CD4-positive, alpha-beta memory T cell (primary cell): ENCODE results near the gene CBFB. TPM values are rescaled to one million over a fixed set of nuclear protein-coding genes. Genes with fewer than 3 reads are reported as not detected.

Experiments used
- CTCF ChIA-PET: fragments of 350-600 bp; sonication (Branson Sonifier 250); formaldehyde crosslinking; loops from one replicate; lab custom pipeline; 2021; ENCODE audit warnings: inconsistent platforms; ENCODE audit not compliant: partially characterized antibody; lab: Charles Lee
- POLR2A ChIA-PET: fragments of 350-600 bp; sonication (Branson Sonifier 250); formaldehyde crosslinking; loops from one replicate; lab custom pipeline; 2021; ENCODE audit not compliant: partially characterized antibody; lab: Charles Lee
- DNase-seq, 5 donors: peaks; one replicate each; pipeline versions ENCODE4 v3.0.0 to v3.0.0-alpha.2; 2020 to 2022; ENCODE audit warnings: mixed read lengths in 1 of 5
- H3K27ac ChIP-seq: one replicate; pipeline ENCODE4 v1.7.0; 2013; ENCODE audit warnings: low read depth, low read length
- H3K27me3 ChIP-seq: 2 replicates; pipeline ENCODE4 v1.7.0; 2013; ENCODE audit warnings: mild to moderate bottlenecking, low read length, moderate library complexity; ENCODE audit not compliant: insufficient read depth
- H3K36me3 ChIP-seq: 2 replicates; pipeline ENCODE4 v1.7.0; 2013; ENCODE audit warnings: mild to moderate bottlenecking, low read length, moderate library complexity; ENCODE audit not compliant: insufficient read depth
- H3K4me1 ChIP-seq: 2 replicates; pipeline ENCODE4 v1.7.0; 2013; ENCODE audit warnings: mild to moderate bottlenecking, low read length, moderate library complexity; ENCODE audit not compliant: insufficient read depth
- H3K4me3 ChIP-seq, 2 donors: one replicate each; pipeline ENCODE4 v1.7.0; 2013; ENCODE audit warnings: low read length in 2 of 2, mild to moderate bottlenecking in 1 of 2
- H3K9me3 ChIP-seq, 2 donors: one replicate each; pipeline ENCODE4 v1.7.0; 2013; ENCODE audit warnings: low read length in 2 of 2, control low read depth in 1 of 2; ENCODE audit not compliant: control insufficient read depth in 1 of 2
- H3K27ac Mint-ChIP-seq, 7 donors: one replicate each; pipeline ENCODE4 v1.8.0; 2020 to 2021; ENCODE audit warnings: mixed read lengths in 7 of 7, mild to moderate bottlenecking in 6 of 7, inconsistent platforms in 3 of 7, moderate library complexity in 3 of 7
- H3K27me3 Mint-ChIP-seq, 2 donors: one replicate each; pipeline ENCODE4 v1.8.0; 2020 to 2021; ENCODE audit warnings: mixed read lengths in 2 of 2
- H3K36me3 Mint-ChIP-seq, 2 donors: one replicate each; pipeline ENCODE4 v1.8.0; 2020 to 2021; ENCODE audit warnings: mixed read lengths in 2 of 2, inconsistent platforms in 1 of 2, mild to moderate bottlenecking in 1 of 2
- H3K4me1 Mint-ChIP-seq, 4 donors: one replicate each; pipeline ENCODE4 v1.8.0; 2020 to 2021; ENCODE audit warnings: mixed read lengths in 4 of 4, mild to moderate bottlenecking in 1 of 4
- H3K4me3 Mint-ChIP-seq, 8 donors: one replicate each; pipeline ENCODE4 v1.8.0; 2020 to 2021; ENCODE audit warnings: mixed read lengths in 8 of 8, mild to moderate bottlenecking in 7 of 8, moderate library complexity in 6 of 8, inconsistent platforms in 3 of 8
- H3K9me3 Mint-ChIP-seq, 8 donors: one replicate each; pipeline ENCODE4 v1.8.0; 2020 to 2021; ENCODE audit warnings: mixed read lengths in 8 of 8, mild to moderate bottlenecking in 5 of 8, inconsistent platforms in 3 of 8, moderate library complexity in 1 of 8
- intact Hi-C: fragments of 100-400 bp; cut with micrococcal nuclease; formaldehyde crosslinking; loops from one replicate; pipeline ENCODE4 v1.15.1; 2023
- polyA plus RNA-seq, 2 donors: library from polyadenylated mRNA; unstranded; fragments of 300-500 nt; fragmentation: Illumina TruSeq; gene quantifications; one replicate each; pipeline ENCODE4 v1.2.3, GENCODE V29; 2021
- total RNA-seq, 2 experiments: library from RNA; stranded (reverse); gene quantifications; one replicate each; pipeline ENCODE4 v1.2.3, GENCODE V29; 2021

CBFB gene
- total and polyA plus RNA-seq, 4 experiments from 2014 or later = 102 to 112 (median 110) TPM

DNA sequence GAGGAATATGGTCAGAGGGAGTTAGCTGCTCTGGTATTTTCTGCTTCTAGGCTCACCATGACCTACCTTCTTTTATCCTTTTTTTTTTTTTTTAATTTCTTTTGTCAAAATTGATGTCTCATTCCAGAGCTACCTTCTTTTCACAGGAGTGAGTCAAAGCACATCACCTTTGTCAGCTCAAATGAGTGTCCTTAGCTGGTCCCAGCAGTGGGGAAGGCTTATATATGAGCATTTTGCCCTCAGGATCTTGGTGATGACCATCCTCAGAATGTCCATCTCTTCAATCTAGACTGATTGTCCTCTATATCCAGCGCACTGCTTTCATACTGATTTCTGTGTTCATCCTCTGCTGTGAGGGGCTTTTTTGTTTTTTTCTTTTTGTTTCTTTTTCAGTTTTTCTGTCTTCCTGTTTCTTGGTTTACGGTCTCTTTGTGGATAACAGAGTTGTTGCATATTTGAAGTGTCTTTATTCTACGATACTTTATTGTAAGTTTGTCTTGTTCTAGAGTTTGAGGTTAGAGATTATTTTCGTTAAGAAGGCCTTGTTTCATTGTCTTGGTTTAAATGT, 24.9 kb downstream of the CBFB start:
- Histone ChIP-seq H3K4me3 (no peak overlapping the region), H3K27ac (peak overlapping the region; percentile 45), H3K4me1 (peaks cover 50% of the 10 kb centered on the region), H3K36me3 (no peaks in the 10 kb centered on the region), H3K9me3 (no peaks in the 10 kb centered on the region), H3K27me3 (no peaks in the 10 kb centered on the region)
- H3K36me3 Mint-ChIP-seq = peaks cover 4 to 19% of the 10 kb centered on the region in 2 donors
- POLR2A ChIA-PET = interaction anchor here (0.8 to 3.4 kb wide), 5 partner anchors 24 to 97 kb away, joined by 3 to 22 read pairs (median 5); partner anchors contain the start of genes B3GNT9 and CBFB
- no peaks in the 10 kb centered on the region for H3K9me3 Mint-ChIP-seq
- peaks cover 35 to 50% (median 42%) of the 10 kb centered on the region in 4 donors for H3K4me1 Mint-ChIP-seq
- CTCF ChIA-PET = interaction anchor here (0.7 to 1.6 kb wide), 6 partner anchors 11 to 100 kb away, joined by 3 to 4 read pairs (median 4); no protein-coding TSS in a partner anchor
- H3K4me3 Mint-ChIP-seq = peak overlapping the region; percentile 64 to 90 (median 84)
- no peaks in the 10 kb centered on the region for H3K27me3 Mint-ChIP-seq
- H3K27ac Mint-ChIP-seq = peak overlapping the region; percentile 85 to 96 (median 92)
- DNase-seq = peak in 3 of 5 donors; percentile 10 to 31 (median 12)
- intact Hi-C loops = loop anchor here (2.0 kb wide), 1 partner anchor 25 kb away; the partner anchor contains the start of gene CBFB

DNA sequence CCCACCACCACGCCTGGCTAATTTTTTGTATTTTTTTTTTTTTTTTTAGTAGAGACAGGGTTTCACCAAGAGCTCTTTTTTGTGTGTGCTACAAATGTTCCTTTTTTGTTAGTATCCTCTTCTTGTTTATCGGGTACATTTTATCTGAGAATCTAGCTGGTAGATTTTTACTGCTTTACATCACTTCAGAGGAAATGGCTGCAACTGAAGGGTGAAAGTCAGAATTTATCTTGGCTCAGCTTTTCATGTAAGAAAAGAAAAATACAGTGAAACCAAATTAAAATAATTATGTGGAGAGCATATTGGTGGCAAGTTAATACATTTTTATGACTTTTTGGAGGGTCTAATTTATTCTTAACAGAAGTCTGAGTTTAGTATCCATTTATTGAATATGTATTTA, 26.0 kb downstream of the CBFB start:
- no peaks in the 10 kb centered on the region for H3K9me3 ChIP-seq
- H3K36me3 Mint-ChIP-seq = peaks cover 4 to 22% of the 10 kb centered on the region in 2 donors
- H3K36me3 ChIP-seq = no peaks in the 10 kb centered on the region
- H3K4me3 Mint-ChIP-seq = peak overlapping the region in 4 of 8 donors; percentile 15 to 54 (median 38)
- POLR2A ChIA-PET = interaction anchor here (0.7 kb wide), 2 partner anchors 24 to 104 kb away, joined by 3 read pairs; no protein-coding TSS in a partner anchor
- intact Hi-C loops = no loop called here
- H3K27ac Mint-ChIP-seq = peak overlapping the region in 6 of 7 donors; percentile 47 to 96 (median 90)
- H3K27ac ChIP-seq = no peak overlapping the region
- peaks cover 50% of the 10 kb centered on the region for H3K4me1 ChIP-seq
- no peak overlapping the region for H3K4me3 ChIP-seq
- H3K4me1 Mint-ChIP-seq = peaks cover 41 to 56% (median 48%) of the 10 kb centered on the region in 4 donors
- no peaks in the 10 kb centered on the region for H3K27me3 ChIP-seq
- CTCF ChIA-PET = interaction anchor here (0.8 to 0.9 kb wide), 2 partner anchors 13 to 38 kb away, joined by 3 read pairs; no protein-coding TSS in a partner anchor
- no peak for DNase-seq
- no peaks in the 10 kb centered on the region for H3K27me3 Mint-ChIP-seq
- no peaks in the 10 kb centered on the region for H3K9me3 Mint-ChIP-seq

DNA sequence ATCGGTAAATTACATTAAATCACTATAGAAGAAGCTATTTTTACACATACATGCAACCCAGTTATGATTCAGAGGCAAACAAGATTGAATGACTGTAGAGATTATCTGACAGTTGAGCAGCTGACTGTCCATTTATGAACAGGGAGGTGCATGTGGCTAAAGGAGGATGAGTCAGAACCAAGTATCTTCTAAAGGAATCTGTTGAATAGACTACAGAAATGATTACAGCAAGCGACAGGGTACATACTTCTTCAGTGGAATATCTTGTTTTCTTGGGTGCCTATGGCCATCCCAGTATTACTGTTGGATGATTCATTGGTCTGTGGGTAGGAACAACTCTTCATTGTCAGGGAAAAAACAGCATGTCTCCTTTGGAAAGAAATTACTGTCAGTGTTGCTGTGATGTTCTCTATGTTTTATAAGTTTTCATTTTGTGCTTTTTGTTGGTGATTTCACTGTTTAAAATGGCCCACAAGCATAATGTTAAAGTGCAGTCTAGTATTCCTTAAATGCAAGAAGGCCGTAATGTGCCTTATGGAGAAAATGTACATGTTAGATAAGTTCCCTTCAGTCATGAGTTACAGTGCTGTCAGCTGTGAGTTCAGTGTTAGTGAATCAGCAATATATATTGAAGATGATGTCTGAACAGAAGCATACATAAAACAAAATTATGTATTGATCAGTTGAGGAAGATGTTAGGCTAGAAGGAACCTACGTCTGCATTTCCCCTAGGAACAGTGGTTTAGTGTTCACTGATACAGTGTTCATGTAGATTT, 27.0 kb downstream of the CBFB start:
- intact Hi-C loops = no loop called here
- Histone ChIP-seq H3K36me3 (no peaks in the 10 kb centered on the region), H3K4me3 (no peak overlapping the region), H3K9me3 (no peaks in the 10 kb centered on the region), H3K4me1 (peaks cover 50% of the 10 kb centered on the region), H3K27ac (no peak overlapping the region), H3K27me3 (no peaks in the 10 kb centered on the region)
- H3K4me1 Mint-ChIP-seq = peaks cover 41 to 61% (median 50%) of the 10 kb centered on the region in 4 donors
- H3K27me3 Mint-ChIP-seq = no peaks in the 10 kb centered on the region
- ChIA-PET CTCF (interaction anchor here (0.8 kb wide), 1 partner anchor 37 kb away, joined by 3 read pairs; no protein-coding TSS in a partner anchor), POLR2A (no interaction called here)
- H3K36me3 Mint-ChIP-seq = peaks cover 12 to 20% of the 10 kb centered on the region in 2 donors
- H3K4me3 Mint-ChIP-seq = peak overlapping the region in 4 of 8 donors; percentile 17 to 63 (median 27)
- no peaks in the 10 kb centered on the region for H3K9me3 Mint-ChIP-seq
- DNase-seq = no peak
- H3K27ac Mint-ChIP-seq = peak overlapping the region; percentile 4 to 89 (median 72)

DNA sequence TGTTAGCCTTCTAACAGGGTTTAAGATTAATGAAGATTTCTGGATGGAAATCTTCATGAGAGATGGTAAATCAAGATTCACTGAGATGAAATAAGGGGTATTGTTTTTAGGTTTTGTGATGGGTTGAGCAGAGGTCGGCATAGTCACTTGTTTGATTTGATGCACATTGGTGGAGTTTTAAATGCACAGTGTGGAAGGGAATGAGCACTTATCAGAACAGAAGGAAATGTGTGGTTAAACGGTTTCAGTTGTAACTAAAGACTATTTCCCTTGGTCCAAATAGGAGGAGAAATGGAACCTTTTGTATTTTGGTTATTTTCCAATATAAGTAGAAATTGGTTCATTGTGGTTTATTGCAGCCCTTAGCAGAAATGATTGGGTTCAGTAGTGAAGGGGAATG, 34.1 kb downstream of the CBFB start:
- Histone ChIP-seq H3K4me1 (peaks cover 14% of the 10 kb centered on the region), H3K27me3 (no peaks in the 10 kb centered on the region), H3K27ac (no peak overlapping the region), H3K4me3 (no peak overlapping the region), H3K36me3 (peaks cover 16% of the 10 kb centered on the region), H3K9me3 (no peaks in the 10 kb centered on the region)
- DNase-seq = no peak
- H3K9me3 Mint-ChIP-seq = no peaks in the 10 kb centered on the region
- intact Hi-C loops = no loop called here
- peaks cover 20 to 23% of the 10 kb centered on the region in 2 donors for H3K36me3 Mint-ChIP-seq
- POLR2A ChIA-PET = no interaction called here
- H3K27ac Mint-ChIP-seq = peak overlapping the region in 4 of 7 donors; percentile 4 to 84 (median 20)
- CTCF ChIA-PET = no interaction called here
- H3K4me3 Mint-ChIP-seq = peak overlapping the region in 5 of 8 donors; percentile 1 to 40 (median 7)
- H3K4me1 Mint-ChIP-seq = peaks cover 14 to 26% (median 21%) of the 10 kb centered on the region in 4 donors
- H3K27me3 Mint-ChIP-seq = no peaks in the 10 kb centered on the region

DNA sequence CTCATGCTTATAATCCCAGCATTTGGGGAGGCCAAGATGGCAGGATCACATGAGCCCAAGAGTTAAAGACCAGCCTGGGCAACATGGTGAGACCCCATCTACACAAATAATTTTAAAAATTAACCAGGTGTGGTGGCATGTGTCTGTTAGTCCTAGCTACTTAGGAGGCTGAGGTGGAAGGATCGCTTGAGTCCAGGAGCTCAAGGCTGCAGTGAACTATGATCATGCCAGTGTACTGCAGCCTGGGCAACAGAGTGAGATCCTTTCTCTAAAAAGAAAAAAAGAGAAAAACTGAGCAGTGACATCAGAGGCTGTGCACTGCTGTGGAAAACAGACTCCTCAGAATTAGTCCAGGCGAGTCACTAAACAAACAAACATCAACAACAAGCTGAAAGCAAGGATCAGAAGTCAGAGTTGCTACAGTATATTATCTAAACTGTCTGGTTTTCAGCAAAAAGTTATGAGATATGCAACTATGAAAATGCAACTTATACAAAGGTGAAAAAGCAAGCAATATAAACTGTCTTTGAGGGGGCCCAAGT, 39.3 kb downstream of the CBFB start:
- Mint-ChIP-seq H3K4me3 (no peak overlapping the region), H3K27ac (no peak overlapping the region), H3K4me1 (peaks cover under 1 to 7% (median 5%) of the 10 kb centered on the region in 4 donors), H3K27me3 (no peaks in the 10 kb centered on the region), H3K9me3 (no peaks in the 10 kb centered on the region), H3K36me3 (peaks cover 33 to 38% of the 10 kb centered on the region in 2 donors)
- no peak for DNase-seq
- CTCF ChIA-PET = interaction anchor here (0.8 to 0.9 kb wide), 2 partner anchors 13 to 87 kb away, joined by 3 to 4 read pairs; no protein-coding TSS in a partner anchor
- intact Hi-C loops = no loop called here
- Histone ChIP-seq H3K27ac (no peak overlapping the region), H3K36me3 (peaks cover 30% of the 10 kb centered on the region), H3K27me3 (no peaks in the 10 kb centered on the region), H3K4me3 (no peak overlapping the region), H3K4me1 (peaks cover 1% of the 10 kb centered on the region), H3K9me3 (no peaks in the 10 kb centered on the region)
- POLR2A ChIA-PET = interaction anchor here (0.9 to 1.0 kb wide), 2 partner anchors 40 to 57 kb away, joined by 3 read pairs; partner anchors contain the start of gene CBFB

DNA sequence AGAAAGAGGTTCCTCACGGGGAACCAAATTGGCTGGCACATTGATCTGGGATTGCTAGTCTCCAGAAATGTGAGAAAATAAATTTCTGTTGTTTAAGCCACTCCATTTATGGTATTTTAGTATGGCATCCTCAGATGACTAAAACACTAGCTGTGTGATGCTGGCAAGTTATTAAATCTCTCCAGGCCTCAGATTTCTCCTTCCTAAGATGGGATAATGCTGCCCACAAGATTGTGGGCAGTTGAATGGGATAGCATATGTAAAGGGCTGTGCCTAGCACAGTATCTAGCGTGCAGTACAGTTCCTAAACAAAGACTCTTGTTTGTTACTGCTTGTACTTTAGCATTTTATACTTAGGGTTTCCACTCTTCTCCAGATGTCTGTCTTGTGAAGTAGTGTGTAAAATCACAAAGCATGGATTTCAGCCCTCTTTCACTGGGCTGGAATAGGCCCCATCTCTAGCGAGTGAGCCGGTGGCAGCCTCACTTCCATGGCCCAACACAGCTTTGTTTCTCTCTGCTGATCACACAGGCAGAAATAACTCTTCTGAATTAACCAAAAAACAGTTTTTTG, 42.6 kb downstream of the CBFB start:
- peaks cover 0 to 5% (median 3%) of the 10 kb centered on the region in 4 donors for H3K4me1 Mint-ChIP-seq
- no peaks in the 10 kb centered on the region for H3K27me3 Mint-ChIP-seq
- Histone ChIP-seq H3K27ac (no peak overlapping the region), H3K36me3 (peaks cover 28% of the 10 kb centered on the region), H3K9me3 (no peaks in the 10 kb centered on the region), H3K4me3 (no peak overlapping the region), H3K27me3 (no peaks in the 10 kb centered on the region), H3K4me1 (no peaks in the 10 kb centered on the region)
- intact Hi-C loops = no loop called here
- H3K9me3 Mint-ChIP-seq = no peaks in the 10 kb centered on the region
- ChIA-PET POLR2A (interaction anchor here (0.6 kb wide), 2 partner anchors 24 to 48 kb away, joined by 3 read pairs; no protein-coding TSS in a partner anchor), CTCF (no interaction called here)
- H3K36me3 Mint-ChIP-seq = peaks cover 33 to 43% of the 10 kb centered on the region in 2 donors
- DNase-seq = no peak
- peak overlapping the region in 2 of 7 donors; percentile 36 to 64 for H3K27ac Mint-ChIP-seq
- no peak overlapping the region for H3K4me3 Mint-ChIP-seq
